GM12874 (cell line): ENCODE data around the gene CGREF1.

Experiments used
- TF ChIP-seq, protein P1 (sequence below): IDR thresholded peaks from 2 replicates; pipeline ENCODE4 v1.5.1; 2011; ENCODE audit warnings: low read depth, mild to moderate bottlenecking, control low read depth, low read length, moderate library complexity; ENCODE audit not compliant: insufficient read depth

The CGREF1 gene

GRCh38 chr2:27148801-27149439 lies 30.0 kb upstream of the CGREF1 start, which contains the start of gene TCF23:
TCF23 (plus strand) TSS chr2:27149004; CDS start chr2:27149134, 130 bp downstream.
- TF ChIP-seq, protein P1, sequence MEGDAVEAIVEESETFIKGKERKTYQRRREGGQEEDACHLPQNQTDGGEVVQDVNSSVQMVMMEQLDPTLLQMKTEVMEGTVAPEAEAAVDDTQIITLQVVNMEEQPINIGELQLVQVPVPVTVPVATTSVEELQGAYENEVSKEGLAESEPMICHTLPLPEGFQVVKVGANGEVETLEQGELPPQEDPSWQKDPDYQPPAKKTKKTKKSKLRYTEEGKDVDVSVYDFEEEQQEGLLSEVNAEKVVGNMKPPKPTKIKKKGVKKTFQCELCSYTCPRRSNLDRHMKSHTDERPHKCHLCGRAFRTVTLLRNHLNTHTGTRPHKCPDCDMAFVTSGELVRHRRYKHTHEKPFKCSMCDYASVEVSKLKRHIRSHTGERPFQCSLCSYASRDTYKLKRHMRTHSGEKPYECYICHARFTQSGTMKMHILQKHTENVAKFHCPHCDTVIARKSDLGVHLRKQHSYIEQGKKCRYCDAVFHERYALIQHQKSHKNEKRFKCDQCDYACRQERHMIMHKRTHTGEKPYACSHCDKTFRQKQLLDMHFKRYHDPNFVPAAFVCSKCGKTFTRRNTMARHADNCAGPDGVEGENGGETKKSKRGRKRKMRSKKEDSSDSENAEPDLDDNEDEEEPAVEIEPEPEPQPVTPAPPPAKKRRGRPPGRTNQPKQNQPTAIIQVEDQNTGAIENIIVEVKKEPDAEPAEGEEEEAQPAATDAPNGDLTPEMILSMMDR = no peak

DNA sequence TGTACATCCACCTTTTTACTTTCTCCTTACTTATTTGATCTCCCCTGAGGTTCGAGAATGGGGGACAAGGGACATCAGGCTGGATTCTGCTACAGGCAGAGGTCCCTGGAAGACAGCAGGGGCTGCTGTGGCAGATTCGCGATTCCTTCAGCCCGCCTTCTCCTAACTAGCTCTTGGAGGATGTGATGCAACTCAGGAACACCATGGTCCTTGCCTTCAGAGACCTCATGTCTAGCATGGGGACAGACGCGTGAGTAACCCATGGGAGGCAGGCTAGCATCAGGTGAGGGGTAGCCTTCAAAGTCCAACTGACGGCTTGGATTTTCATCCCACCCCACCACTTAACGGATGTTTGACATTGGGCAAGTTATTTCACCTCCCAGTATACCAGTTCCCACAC lies 29.0 kb upstream of the CGREF1 start:
- TF ChIP-seq, protein P1 = no peak

DNA sequence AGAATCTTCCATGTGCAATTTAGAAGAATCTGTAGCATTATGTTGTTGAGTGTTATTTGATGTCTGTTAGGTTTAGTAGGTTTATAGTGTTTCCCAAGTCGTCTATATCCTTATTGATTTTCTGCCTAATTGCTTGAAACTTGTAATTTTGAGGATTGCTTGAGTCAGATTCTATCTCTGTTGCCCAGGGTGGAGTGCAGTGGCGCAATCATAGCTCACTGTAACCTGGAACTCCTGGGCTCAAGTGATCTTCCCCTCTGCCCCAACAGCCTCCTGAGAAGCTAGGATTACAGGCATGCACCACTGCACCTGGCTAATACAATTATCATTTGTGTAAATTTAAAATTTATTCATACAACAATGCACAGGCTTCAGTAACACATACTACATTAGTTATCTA lies 26.8 kb upstream of the CGREF1 start:
- TF ChIP-seq, protein P1 = no peak

- TF ChIP-seq, protein P1 = no peak
Observed at GRCh38 chr2:27143285-27143684, 24.4 kb upstream of the CGREF1 start.

DNA sequence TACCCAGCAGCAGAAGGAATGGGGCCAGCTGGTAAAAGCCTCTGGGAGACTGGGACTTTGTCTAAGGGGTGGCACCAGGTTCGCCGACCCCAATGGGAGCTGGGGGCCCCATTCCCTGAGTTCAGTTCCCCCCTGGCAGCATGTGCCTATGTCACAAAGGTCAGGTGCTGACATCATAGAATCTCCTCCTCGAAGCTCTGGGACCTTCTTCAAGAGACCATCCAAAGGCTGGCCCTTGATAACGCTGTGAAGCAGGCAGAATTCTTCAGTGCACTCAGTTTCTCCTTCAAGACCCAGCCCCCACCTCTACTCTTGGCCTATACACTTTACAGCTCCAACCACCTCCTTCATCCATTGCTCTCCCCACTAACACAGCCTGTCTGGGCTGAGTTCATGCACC lies 20.4 kb upstream of the CGREF1 start, which contains the start of gene PRR30:
Gene PRR30, minus strand, starts transcription at position 101 of the 400 bp plus-strand sequence. CDS start 1,081 bp downstream, outside the sequence.
- TF ChIP-seq, protein P1 = no peak

GRCh38 chr2:27138111-27138510 lies 19.2 kb upstream of the CGREF1 start:
- TF ChIP-seq, protein P1 = no peak

DNA sequence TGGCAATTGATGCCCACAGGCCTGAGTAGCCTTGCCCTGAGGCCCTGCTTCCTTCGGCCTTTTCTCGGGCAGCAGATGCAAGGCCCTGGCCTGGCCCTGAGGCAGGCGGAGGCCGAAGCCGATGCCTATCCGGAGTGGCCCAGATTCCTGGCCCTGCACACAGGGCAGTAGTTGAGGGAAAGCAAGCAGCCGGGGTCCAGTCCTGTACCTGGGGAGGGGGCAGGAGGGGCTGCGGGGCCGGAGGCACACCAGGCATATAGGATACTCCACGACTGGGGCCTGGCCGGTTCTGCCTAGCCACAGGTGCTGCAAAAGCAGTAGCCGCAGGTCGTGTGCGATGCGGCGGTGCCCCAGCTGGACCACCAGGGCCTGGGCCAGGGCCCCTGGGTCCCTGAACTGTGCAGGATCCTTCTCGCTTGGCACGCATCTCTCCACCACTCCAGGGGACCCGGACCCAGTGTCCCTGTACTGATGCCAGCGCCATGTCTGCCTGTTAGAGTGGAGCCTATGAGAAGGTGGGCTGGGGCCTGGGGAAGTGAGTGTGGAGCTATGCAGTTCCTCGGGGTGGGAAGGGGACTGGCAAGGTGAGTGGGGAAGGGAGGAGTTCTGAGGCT lies 18.5 kb upstream of the CGREF1 start:
- TF ChIP-seq, protein P1 = no peak
